ENCODE measurements around the gene UBTF. TPM values are rescaled to one million over a fixed set of nuclear protein-coding genes. Genes with fewer than 3 reads are reported as not detected.
"Not testable (repeated sequence)": the region's sequence is repeated elsewhere in the genome, so short reads cannot be mapped to it uniquely, and the experiment has no call there.

UBTF gene
- total RNA-seq, 2 experiments from 2014 or later: 107 to 110 TPM

GRCh38 chr17:44256671-44257070, 37.2 kb upstream of the UBTF start:
- no peaks in the 10 kb centered on the region for H3K4me1 Mint-ChIP-seq
- POLR2A ChIA-PET: no interaction called here
- no peaks in the 10 kb centered on the region for H3K9me3 Mint-ChIP-seq
- CTCF ChIA-PET: no interaction called here
- no peak overlapping the region for H3K4me3 Mint-ChIP-seq
- H3K36me3 Mint-ChIP-seq (ENCODE audit: low read depth): no peaks in the 10 kb centered on the region
- DNase-seq: no peak
- H3K27me3 Mint-ChIP-seq: peaks cover 5% of the 10 kb centered on the region
- H3K27ac Mint-ChIP-seq: no peak overlapping the region

- ChIA-PET POLR2A (no interaction called here), CTCF (no interaction called here)
- no peak for DNase-seq
- H3K27me3 Mint-ChIP-seq: peaks cover 5% of the 10 kb centered on the region
- H3K27ac Mint-ChIP-seq: no peak overlapping the region
- H3K4me3 Mint-ChIP-seq: no peak overlapping the region
- no peaks in the 10 kb centered on the region for H3K9me3 Mint-ChIP-seq
- H3K36me3 Mint-ChIP-seq (ENCODE audit: low read depth): no peaks in the 10 kb centered on the region
- H3K4me1 Mint-ChIP-seq: no peaks in the 10 kb centered on the region
Observed at GRCh38 chr17:44255915-44256314, 36.4 kb upstream of the UBTF start.

GRCh38 chr17:44254361-44255095, 35.1 kb upstream of the UBTF start:
- Mint-ChIP-seq H3K36me3 (ENCODE audit: low read depth) (no peaks in the 10 kb centered on the region), H3K4me3 (no peak overlapping the region), H3K4me1 (peaks cover 2% of the 10 kb centered on the region), H3K9me3 (no peaks in the 10 kb centered on the region), H3K27me3 (peaks cover 5% of the 10 kb centered on the region), H3K27ac (no peak overlapping the region)
- ChIA-PET POLR2A (no interaction called here), CTCF (no interaction called here)
- DNase-seq: no peak

GRCh38 chr17:44253006-44253405, 33.5 kb upstream of the UBTF start:
- peaks cover 12% of the 10 kb centered on the region for H3K4me1 Mint-ChIP-seq
- H3K27me3 Mint-ChIP-seq: peaks cover 5% of the 10 kb centered on the region
- CTCF ChIA-PET: no interaction called here
- no peaks in the 10 kb centered on the region for H3K36me3 Mint-ChIP-seq (ENCODE audit: low read depth)
- no peak overlapping the region for H3K4me3 Mint-ChIP-seq
- POLR2A ChIA-PET: interaction anchor here (0.6 kb wide), 1 partner anchor 1065 kb away, joined by 3 read pairs; no protein-coding TSS in a partner anchor
- H3K27ac Mint-ChIP-seq: no peak overlapping the region
- H3K9me3 Mint-ChIP-seq: no peaks in the 10 kb centered on the region
- DNase-seq: no peak

GRCh38 chr17:44251062-44251461, 31.6 kb upstream of the UBTF start:
- H3K4me1 Mint-ChIP-seq: peaks cover 28% of the 10 kb centered on the region
- CTCF ChIA-PET: no interaction called here
- H3K27ac Mint-ChIP-seq: no peak overlapping the region
- H3K9me3 Mint-ChIP-seq: no peaks in the 10 kb centered on the region
- no peak overlapping the region for H3K4me3 Mint-ChIP-seq
- H3K36me3 Mint-ChIP-seq (ENCODE audit: low read depth): no peaks in the 10 kb centered on the region
- no peak for DNase-seq
- POLR2A ChIA-PET: no interaction called here
- peaks cover 4% of the 10 kb centered on the region for H3K27me3 Mint-ChIP-seq

GRCh38 chr17:44249501-44250246, 30.2 kb upstream of the UBTF start:
- DNase-seq: no peak
- no peaks in the 10 kb centered on the region for H3K27me3 Mint-ChIP-seq
- CTCF ChIA-PET: interaction anchor here (0.5 kb wide), 1 partner anchor 223 kb away, joined by 3 read pairs; no protein-coding TSS in a partner anchor
- no peak overlapping the region for H3K4me3 Mint-ChIP-seq
- peaks cover 37% of the 10 kb centered on the region for H3K4me1 Mint-ChIP-seq
- H3K36me3 Mint-ChIP-seq (ENCODE audit: low read depth): no peaks in the 10 kb centered on the region
- no peaks in the 10 kb centered on the region for H3K9me3 Mint-ChIP-seq
- POLR2A ChIA-PET: no interaction called here
- H3K27ac Mint-ChIP-seq: no peak overlapping the region

GRCh38 chr17:44247876-44248736, 28.6 kb upstream of the UBTF start:
- CTCF ChIA-PET: no interaction called here
- POLR2A ChIA-PET: no interaction called here
- Mint-ChIP-seq H3K9me3 (no peaks in the 10 kb centered on the region), H3K27me3 (no peaks in the 10 kb centered on the region), H3K27ac (no peak overlapping the region), H3K36me3 (ENCODE audit: low read depth) (no peaks in the 10 kb centered on the region), H3K4me3 (no peak overlapping the region), H3K4me1 (peaks cover 37% of the 10 kb centered on the region)
- DNase-seq: no peak

GRCh38 chr17:44247440-44247841, 28.0 kb upstream of the UBTF start:
- no peaks in the 10 kb centered on the region for H3K36me3 Mint-ChIP-seq (ENCODE audit: low read depth)
- peaks cover 37% of the 10 kb centered on the region for H3K4me1 Mint-ChIP-seq
- no peak overlapping the region for H3K4me3 Mint-ChIP-seq
- H3K27ac Mint-ChIP-seq: no peak overlapping the region
- H3K9me3 Mint-ChIP-seq: no peaks in the 10 kb centered on the region
- CTCF ChIA-PET: interaction anchor here (1.0 kb wide), 1 partner anchor 26 kb away, joined by 3 read pairs; no protein-coding TSS in a partner anchor
- no peak for DNase-seq
- no peaks in the 10 kb centered on the region for H3K27me3 Mint-ChIP-seq
- POLR2A ChIA-PET: interaction anchor here (0.7 to 2.4 kb wide), 3 partner anchors 26 to 35 kb away, joined by 3 to 26 read pairs (median 3); no protein-coding TSS in a partner anchor

GRCh38 chr17:44241106-44241624, 21.7 kb upstream of the UBTF start:
- Mint-ChIP-seq H3K27me3 (peaks cover 2% of the 10 kb centered on the region), H3K4me3 (no peak overlapping the region), H3K36me3 (ENCODE audit: low read depth) (no peaks in the 10 kb centered on the region), H3K9me3 (no peaks in the 10 kb centered on the region), H3K27ac (no peak overlapping the region), H3K4me1 (peaks cover 10% of the 10 kb centered on the region)
- ChIA-PET CTCF (no interaction called here), POLR2A (no interaction called here)
- DNase-seq: no peak

GRCh38 chr17:44237886-44238285, 18.4 kb upstream of the UBTF start:
- H3K9me3 Mint-ChIP-seq; DNase-seq; H3K27ac Mint-ChIP-seq; H3K27me3 Mint-ChIP-seq; H3K36me3 Mint-ChIP-seq (ENCODE audit: low read depth); H3K4me3 Mint-ChIP-seq; H3K4me1 Mint-ChIP-seq; POLR2A ChIA-PET; CTCF ChIA-PET: not testable (repeated sequence)

GRCh38 chr17:44236444-44236991, 17.0 kb upstream of the UBTF start:
- Mint-ChIP-seq H3K4me3 (no peak overlapping the region), H3K9me3 (no peaks in the 10 kb centered on the region), H3K27ac (no peak overlapping the region), H3K4me1 (peaks cover 6% of the 10 kb centered on the region), H3K27me3 (peaks cover 12% of the 10 kb centered on the region), H3K36me3 (ENCODE audit: low read depth) (no peaks in the 10 kb centered on the region)
- POLR2A ChIA-PET: interaction anchor here (0.8 to 1.5 kb wide), 2 partner anchors 15 to 17 kb away, joined by 3 to 5 read pairs; no protein-coding TSS in a partner anchor
- CTCF ChIA-PET: no interaction called here
- DNase-seq: no peak

- no peak for DNase-seq
- Mint-ChIP-seq H3K36me3 (ENCODE audit: low read depth) (no peaks in the 10 kb centered on the region), H3K27me3 (peaks cover 10% of the 10 kb centered on the region), H3K9me3 (no peaks in the 10 kb centered on the region), H3K27ac (no peak overlapping the region), H3K4me3 (no peak overlapping the region), H3K4me1 (peaks cover 6% of the 10 kb centered on the region)
- ChIA-PET CTCF (no interaction called here), POLR2A (interaction anchor here (1.5 kb wide), 1 partner anchor 14 kb away, joined by 5 read pairs; no protein-coding TSS in a partner anchor)
Observed at GRCh38 chr17:44235583-44235936, 16.1 kb upstream of the UBTF start.

Measured in activated CD4-positive, alpha-beta memory T cell treated with anti-CD3 and anti-CD28 coated beads, Interleukin-2, amount 10 ng/mL, durations not matched to agents 7 days and 5 days (primary cell).